ENCODE data around the gene EIF3J.

The EIF3J gene

DNA sequence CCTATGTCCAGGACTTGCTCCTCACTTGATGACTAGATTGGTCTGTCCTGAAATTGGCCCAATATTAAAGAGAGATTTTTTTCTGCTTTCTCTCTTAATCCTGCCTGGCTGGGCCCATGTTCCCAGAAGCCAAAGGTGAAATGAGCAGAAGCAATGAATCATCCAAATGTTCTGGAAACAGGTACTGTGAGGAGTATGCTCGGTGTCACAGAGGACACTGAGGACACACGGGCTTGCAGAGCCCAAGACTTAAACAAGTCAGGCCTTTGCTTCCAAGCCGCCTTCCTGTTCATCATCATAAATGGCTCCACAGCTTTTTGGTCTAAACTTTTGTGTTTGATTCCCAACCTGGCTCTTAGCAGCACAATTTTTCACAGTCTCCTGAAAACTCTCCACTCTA is 31.4 kb downstream of the EIF3J start:
- peak overlapping the region; percentile 35 for H3K27ac ChIP-seq
- ChIA-PET POLR2A (ENCODE audit: low non-redundant PET) (no interaction called here), CTCF (interaction anchor here (4.8 kb wide), 1 partner anchor 10 kb away, joined by 19 read pairs; no protein-coding TSS in a partner anchor)
- no peak for DNase-seq (ENCODE audit: low spot score)
- no peak for TF ChIP-seq CTCF (conservative IDR thresholded peaks at IDR 0.05; ENCODE audit: low read depth)

DNA sequence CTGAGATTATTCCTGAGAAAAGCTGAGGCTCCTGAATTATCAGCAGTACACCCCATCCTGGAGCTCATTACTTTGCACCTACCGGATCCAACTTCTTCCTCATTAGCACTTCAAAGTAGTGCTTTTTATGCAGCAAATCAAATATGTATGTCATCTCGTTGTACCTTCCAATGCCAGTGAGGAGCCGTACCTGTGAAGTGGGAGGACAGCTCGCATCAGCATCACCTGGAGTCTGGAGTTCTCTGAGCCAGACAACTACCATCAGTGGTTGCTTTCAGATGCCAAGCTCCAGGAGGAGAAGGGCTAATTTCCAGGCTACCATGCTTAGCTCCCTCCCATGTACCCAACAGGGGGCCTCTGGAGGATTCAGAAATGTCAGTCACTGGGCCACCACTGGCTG is 32.4 kb downstream of the EIF3J start:
- POLR2A ChIA-PET (ENCODE audit: low non-redundant PET), result no interaction called here
- CTCF ChIA-PET, result interaction anchor here (4.8 kb wide), 1 partner anchor 9 kb away, joined by 19 read pairs; no protein-coding TSS in a partner anchor
- H3K27ac ChIP-seq, result no peak overlapping the region
- TF ChIP-seq CTCF (conservative IDR thresholded peaks at IDR 0.05; ENCODE audit: low read depth), result no peak
- DNase-seq (ENCODE audit: low spot score), result no peak

GRCh38 chr15:44570361-44570760 is 33.4 kb downstream of the EIF3J start:
- POLR2A ChIA-PET (ENCODE audit: low non-redundant PET), result no interaction called here
- no peak for DNase-seq (ENCODE audit: low spot score)
- CTCF ChIA-PET, result interaction anchor here (4.8 kb wide), 1 partner anchor 8 kb away, joined by 19 read pairs; no protein-coding TSS in a partner anchor
- H3K27ac ChIP-seq, result no peak overlapping the region
- TF ChIP-seq CTCF (conservative IDR thresholded peaks at IDR 0.05; ENCODE audit: low read depth), result no peak

- ChIA-PET CTCF (no interaction called here), POLR2A (ENCODE audit: low non-redundant PET) (no interaction called here)
- no peak overlapping the region for H3K27ac ChIP-seq
- TF ChIP-seq CTCF (conservative IDR thresholded peaks at IDR 0.05; ENCODE audit: low read depth), result no peak
- DNase-seq (ENCODE audit: low spot score), result no peak
Observed at GRCh38 chr15:44573386-44573785, 36.4 kb downstream of the EIF3J start.

DNA sequence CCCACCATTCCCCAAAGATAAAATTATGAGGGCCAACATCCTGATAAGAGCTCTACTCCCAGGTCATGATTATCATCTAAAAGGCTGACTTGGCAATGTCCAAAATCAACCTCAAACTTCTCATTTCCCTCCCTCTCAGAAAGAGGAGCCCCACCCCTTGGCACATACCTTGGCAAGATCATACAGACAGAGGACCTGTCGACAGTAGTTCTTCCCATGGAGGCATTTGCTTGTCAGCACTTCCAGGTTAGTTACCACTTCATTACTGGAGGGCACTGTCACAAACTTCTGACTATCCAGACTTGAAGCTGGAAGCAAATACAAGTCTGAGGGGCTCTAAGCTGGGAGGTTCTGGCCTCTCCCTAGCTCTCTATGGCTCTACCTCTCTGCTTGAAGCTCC is 37.8 kb downstream of the EIF3J start:
- ChIA-PET CTCF (interaction anchor here (0.8 to 1.2 kb wide), 2 partner anchors 18 to 28 kb away, joined by 3 to 6 read pairs; no protein-coding TSS in a partner anchor), POLR2A (ENCODE audit: low non-redundant PET) (no interaction called here)
- no peak for DNase-seq (ENCODE audit: low spot score)

GRCh38 chr15:44580105-44580504 is 43.2 kb downstream of the EIF3J start:
- TF ChIP-seq CTCF (conservative IDR thresholded peaks at IDR 0.05; ENCODE audit: low read depth), result no peak
- no peak overlapping the region for H3K27ac ChIP-seq
- DNase-seq (ENCODE audit: low spot score), result no peak
- ChIA-PET CTCF (interaction anchor here (0.6 kb wide), 1 partner anchor 37 kb away, joined by 3 read pairs; no protein-coding TSS in a partner anchor), POLR2A (ENCODE audit: low non-redundant PET) (interaction anchor here (0.7 kb wide), 1 partner anchor 521 kb away, joined by 3 read pairs; no protein-coding TSS in a partner anchor)

More for the DNA sequence above, 37.8 kb downstream of the EIF3J start:
- no peak for TF ChIP-seq CTCF (conservative IDR thresholded peaks at IDR 0.05; ENCODE audit: low read depth)
- H3K27ac ChIP-seq, result no peak overlapping the region
